K562 (cell line): ENCODE measurements around the gene RDH13. TPM values are rescaled to one million over a fixed set of nuclear protein-coding genes. Genes with fewer than 3 reads are reported as not detected.

Experiments used
- ARID4B ChIP-seq: sonication (generic); formaldehyde crosslinking; IDR thresholded peaks from 2 replicates; pipeline ENCODE4 v1.8.0; 2022; ENCODE audit warnings: mild to moderate bottlenecking, missing genetic modification reagents
- CREB1 ChIP-seq, 2 experiments: sonication (generic) in 1 of 2; formaldehyde crosslinking in 1 of 2; IDR thresholded peaks; 2 replicates each; pipeline versions ENCODE4 v1.6.1 to v1.8.0; 2012 to 2022; ENCODE audit warnings: inconsistent platforms in 1 of 2, mild to moderate bottlenecking in 1 of 2, missing genetic modification reagents in 1 of 2, moderate library complexity in 1 of 2
- CXXC5 ChIP-seq: fragments of 250-450 bp; sonication (Bioruptor Pico); IDR thresholded peaks from 2 replicates; pipeline ENCODE4 v1.8.0; 2022; ENCODE audit warnings: inconsistent platforms, mild to moderate bottlenecking, moderate library complexity
- EWSR1 ChIP-seq: fragments of 450-650 bp; IDR thresholded peaks from 2 replicates; pipeline ENCODE4 v1.6.1; 2018; ENCODE audit warnings: borderline replicate concordance, mild to moderate bottlenecking, low read depth, moderate library complexity; ENCODE audit not compliant: partially characterized antibody
- FOXJ3 ChIP-seq: sonication (generic); formaldehyde crosslinking; IDR thresholded peaks from 2 replicates; pipeline ENCODE4 v1.4.0; 2020; ENCODE audit warnings: mild to moderate bottlenecking, missing genetic modification reagents
- GMEB1 ChIP-seq: fragments of 250-450 bp; sonication (Bioruptor Pico); IDR thresholded peaks from 2 replicates; pipeline ENCODE4 v1.4.0; 2020; ENCODE audit warnings: mild to moderate bottlenecking
- HDAC2 ChIP-seq: fragments of 450-650 bp; IDR thresholded peaks from 2 replicates; pipeline ENCODE4 v1.6.1; 2016; ENCODE audit warnings: mild to moderate bottlenecking
- HNRNPUL1 ChIP-seq: fragments of 200-400 bp; formaldehyde crosslinking; IDR thresholded peaks from 2 replicates; pipeline ENCODE4 v1.6.1; 2017; ENCODE audit warnings: low read length
- MTA3 ChIP-seq: fragments of 450-650 bp; formaldehyde crosslinking; IDR thresholded peaks from 2 replicates; pipeline ENCODE4 v1.6.1; 2017; ENCODE audit warnings: mild to moderate bottlenecking, borderline replicate concordance
- NCOA1 ChIP-seq: fragments of 450-650 bp; IDR thresholded peaks from 2 replicates; pipeline ENCODE4 v1.6.1; 2016; ENCODE audit warnings: low read depth
- NR2C2 ChIP-seq, 2 experiments: fragments of 200-800 bp in 1 of 2; sonication (Bioruptor generic) in 1 of 2; sonication (generic) in 1 of 2; formaldehyde crosslinking in 1 of 2; IDR thresholded peaks; 2 replicates each; pipeline versions ENCODE4 v1.6.1 to v1.8.0; 2016 to 2022; ENCODE audit warnings: mild to moderate bottlenecking in 1 of 2, missing compliant biosample characterization in 1 of 2, missing genetic modification characterization in 1 of 2, missing genetic modification reagents in 1 of 2
- OTX1 ChIP-seq: fragments of 450-650 bp; formaldehyde crosslinking; IDR thresholded peaks from 2 replicates; pipeline ENCODE4 v1.4.0; 2022; ENCODE audit warnings: mild to moderate bottlenecking
- POLR2B ChIP-seq: fragments of 450-650 bp; IDR thresholded peaks from 2 replicates; pipeline ENCODE4 v1.6.1; 2018; ENCODE audit warnings: low read depth; ENCODE audit not compliant: partially characterized antibody
- SIN3A ChIP-seq, 2 experiments: fragments of 150-350 bp in 1 of 2; IDR thresholded peaks; 2 replicates each; pipeline ENCODE4 v1.6.1; 2011 to 2016; ENCODE audit warnings: borderline replicate concordance in 2 of 2, low read depth in 2 of 2, low read length in 2 of 2, mild to moderate bottlenecking in 2 of 2, moderate library complexity in 2 of 2; ENCODE audit not compliant: control insufficient read depth in 1 of 2
- SNRNP70 ChIP-seq: fragments of 200-400 bp; formaldehyde crosslinking; optimal IDR thresholded peaks from 2 replicates; pipeline ENCODE3; 2017; ENCODE audit warnings: low read depth, low read length
- THAP12 ChIP-seq: fragments of 250-450 bp; sonication (Bioruptor Pico); IDR thresholded peaks from 2 replicates; pipeline ENCODE4 v1.9.0; 2021; ENCODE audit warnings: mild to moderate bottlenecking, inconsistent platforms
- ZFP36 ChIP-seq: fragments of 150-350 bp; IDR thresholded peaks from 2 replicates; pipeline ENCODE4 v1.6.1; 2018; ENCODE audit warnings: low read length, low read depth; ENCODE audit not compliant: partially characterized antibody
- ZNF12 ChIP-seq: sonication (generic); formaldehyde crosslinking; IDR thresholded peaks from 2 replicates; pipeline ENCODE4 v1.4.0; 2020; ENCODE audit warnings: mild to moderate bottlenecking, missing genetic modification reagents
- polyA plus RNA-seq, 8 experiments: library from polyadenylated mRNA; depleted of rRNA in 4 of 8; stranded (reverse) in 5 of 8; unstranded in 3 of 8; fragments of >200 nt; fragmentation: Nextera tagmentation in 2 of 8; fragmentation: Illumina TruSeq in 1 of 8; extraction: Ambion mirVana in 2 of 8; extraction: Trizol in 1 of 8; gene quantifications; 2 replicates each; pipeline versions ENCODE4 v1.2.1 to v1.2.3, GENCODE V29; 2011 to 2014; ENCODE audit warnings: inconsistent platforms in 1 of 8, missing spikeins in 1 of 8
- total RNA-seq, 7 experiments: library from RNA; depleted of rRNA in 6 of 7; stranded (reverse); fragments of >200 nt in 6 of 7; fragmentation: Illumina TruSeq in 2 of 7; extraction: Trizol in 2 of 7; gene quantifications; 2 replicates each; pipeline versions ENCODE4 v1.2.1 to v1.2.3, GENCODE V29; 2011 to 2021; ENCODE audit warnings: low replicate concordance in 1 of 7

Gene RDH13
- total and polyA plus RNA-seq, 9 of the 15 experiments (the other 6 are each of a cell fraction or from before 2014, with no cell fraction given): 7.5 to 70.3 (median 39.5) TPM

GRCh38 chr19:55080968-55081769, 18.2 kb upstream of the RDH13 start (continued):
- no peak for TF ChIP-seq EWSR1
- TF ChIP-seq MTA3: peak; percentile 62; the same call in 1 of the 2 replicates
- no peak for TF ChIP-seq FOXJ3 (CRISPR knock-in tag)
- TF ChIP-seq ZNF12 (CRISPR knock-in tag): 0 out of 2 replicates have a peak, but pooled peaks have one; percentile 44
- TF ChIP-seq CREB1 (IDR thresholded peaks at IDR 0.05): no peak
- TF ChIP-seq CREB1 (CRISPR knock-in tag; IDR thresholded peaks at IDR 0.05): peak; percentile 54; the same call in 1 of the 2 replicates
- TF ChIP-seq NCOA1: no peak
- TF ChIP-seq NR2C2 (CRISPR knock-in tag; IDR thresholded peaks at IDR 0.05): no peak
- TF ChIP-seq NR2C2 (tag; IDR thresholded peaks at IDR 0.05): no peak
- peak; percentile 74 for TF ChIP-seq POLR2B
- TF ChIP-seq HDAC2: peak; percentile 54; the same call in 1 of the 2 replicates
- no peak for TF ChIP-seq THAP12 (CRISPR knock-in tag)
- peak in 1 of 2 experiments; percentile 45; a peak in 1 of 4 replicates for TF ChIP-seq SIN3A (IDR thresholded peaks at IDR 0.05; ENCODE audit: borderline replicate concordance in 2 of 2, control insufficient read depth in 1 of 2, low read depth in 2 of 2, low read length in 2 of 2)
- peak; percentile 72; the same call in 1 of the 2 replicates for TF ChIP-seq OTX1 (CRISPR knock-in tag)
- TF ChIP-seq ZFP36: no peak
- TF ChIP-seq SNRNP70: no peak
- TF ChIP-seq ARID4B (CRISPR knock-in tag): peak; percentile 58
- TF ChIP-seq CXXC5 (CRISPR knock-in tag): peak; percentile 79
- TF ChIP-seq GMEB1 (CRISPR knock-in tag): 0 out of 2 replicates have a peak, but pooled peaks have one; percentile 35
- TF ChIP-seq HNRNPUL1: no peak
